22Rv1 (cell line): ENCODE measurements around the gene CD200R1.

Experiments used
- CTCF ChIP-seq: fragments of 450-650 bp; IDR thresholded peaks from 2 replicates; pipeline ENCODE4 v1.5.1; 2017; ENCODE audit warnings: mild to moderate bottlenecking
- ZFX ChIP-seq: fragments of 450-650 bp; IDR thresholded peaks from 2 replicates; pipeline ENCODE4 v1.6.1; 2017; ENCODE audit warnings: antibody characterized with exemption, borderline replicate concordance

- TF ChIP-seq CTCF (no peak), ZFX (no peak)
Observed at GRCh38 chr3:113002037-113002436, 27.1 kb upstream of the CD200R1 start.
